Activated T-helper 17 cell treated with anti-CD3 and anti-CD28 coated beads, Interleukin-2, amount 50 U/mL, for 72 hours (primary cell): ENCODE data around the gene PIAS3. TPM values are rescaled to one million over a fixed set of nuclear protein-coding genes. Genes with fewer than 3 reads are reported as not detected.
"Not testable (repeated sequence)": the region's sequence is repeated elsewhere in the genome, so short reads cannot be mapped to it uniquely, and the experiment has no call there.

Experiments
- ATAC-seq: fragments of 150-1000 bp; cut with Tn5 transposase; replicated peaks from 2 replicates; pipeline ENCODE4 v1.10.0; 2021; ENCODE audit warnings: mild to moderate bottlenecking, moderate library complexity
- H3K27ac Mint-ChIP-seq: one replicate; pipeline ENCODE4 v1.8.0; 2022; ENCODE audit warnings: mixed read lengths
- H3K27me3 Mint-ChIP-seq: one replicate; pipeline ENCODE4 v1.8.0; 2022; ENCODE audit warnings: mixed read lengths
- H3K36me3 Mint-ChIP-seq: one replicate; pipeline ENCODE4 v1.8.0; 2022; ENCODE audit warnings: low read depth, mild to moderate bottlenecking, mixed read lengths
- H3K4me1 Mint-ChIP-seq: one replicate; pipeline ENCODE4 v1.8.0; 2022; ENCODE audit warnings: mixed read lengths
- H3K4me3 Mint-ChIP-seq: one replicate; pipeline ENCODE4 v1.8.0; 2022; ENCODE audit warnings: mild to moderate bottlenecking, mixed read lengths
- H3K9me3 Mint-ChIP-seq: one replicate; pipeline ENCODE4 v1.8.0; 2022; ENCODE audit warnings: mixed read lengths
- total RNA-seq, 2 donors: library from RNA; stranded (reverse); gene quantifications; one replicate each; pipeline ENCODE4 v1.2.3, GENCODE V29; 2022

The PIAS3 gene
- total RNA-seq, 2 donors from 2014 or later = 16.3 to 24.6 TPM

- peaks cover 58% of the 10 kb centered on the region for H3K36me3 Mint-ChIP-seq
- H3K27me3 Mint-ChIP-seq = no peaks in the 10 kb centered on the region
- no peak for ATAC-seq
- H3K27ac Mint-ChIP-seq = peak overlapping the region; percentile 21
- H3K4me1 Mint-ChIP-seq = peaks cover 14% of the 10 kb centered on the region
- H3K9me3 Mint-ChIP-seq = no peaks in the 10 kb centered on the region
- H3K4me3 Mint-ChIP-seq = peak overlapping the region; percentile 9
These were observed 3.4 kb downstream of the PIAS3 start for GRCh38 chr1:145855426-145855948.

GRCh38 chr1:145849356-145850160 is 9.3 kb downstream of the PIAS3 start:
- Mint-ChIP-seq H3K9me3 (no peaks in the 10 kb centered on the region), H3K4me3 (no peak overlapping the region), H3K27ac (peak overlapping the region; percentile 31), H3K4me1 (peaks cover 4% of the 10 kb centered on the region), H3K27me3 (no peaks in the 10 kb centered on the region), H3K36me3 (peaks cover 44% of the 10 kb centered on the region)
- no peak for ATAC-seq

- no peak for ATAC-seq
- Mint-ChIP-seq H3K36me3 (peaks cover 27% of the 10 kb centered on the region), H3K4me1 (peaks cover 4% of the 10 kb centered on the region), H3K4me3 (no peak overlapping the region), H3K27ac (no peak overlapping the region), H3K27me3 (no peaks in the 10 kb centered on the region), H3K9me3 (no peaks in the 10 kb centered on the region)
These were observed 11.1 kb downstream of the PIAS3 start for GRCh38 chr1:145847827-145848226.

GRCh38 chr1:145846201-145846612 is 12.7 kb downstream of the PIAS3 start:
- Mint-ChIP-seq H3K27ac (peak overlapping the region; percentile 74), H3K4me3 (no peak overlapping the region), H3K9me3 (no peaks in the 10 kb centered on the region), H3K36me3 (peaks cover 31% of the 10 kb centered on the region), H3K27me3 (no peaks in the 10 kb centered on the region), H3K4me1 (peaks cover 4% of the 10 kb centered on the region)
- ATAC-seq = peak; percentile 39

GRCh38 chr1:145845514-145846161 is 13.2 kb downstream of the PIAS3 start, which contains the start of gene NUDT17:
Gene NUDT17 (plus strand): TSS chr1:145845630. CDS start chr1:145845641, 11 bp downstream.
- H3K9me3 Mint-ChIP-seq = no peaks in the 10 kb centered on the region
- peaks cover 4% of the 10 kb centered on the region for H3K4me1 Mint-ChIP-seq
- H3K36me3 Mint-ChIP-seq = peaks cover 31% of the 10 kb centered on the region
- no peaks in the 10 kb centered on the region for H3K27me3 Mint-ChIP-seq
- H3K27ac Mint-ChIP-seq = peak within 1 kb of the TSS; percentile 74
- peak; percentile 90 for ATAC-seq
- no peak within 1 kb of the TSS for H3K4me3 Mint-ChIP-seq

- H3K4me1 Mint-ChIP-seq = peaks cover 4% of the 10 kb centered on the region
- H3K4me3 Mint-ChIP-seq = no peak overlapping the region
- H3K27ac Mint-ChIP-seq = no peak overlapping the region
- no peaks in the 10 kb centered on the region for H3K27me3 Mint-ChIP-seq
- peaks cover 31% of the 10 kb centered on the region for H3K36me3 Mint-ChIP-seq
- no peaks in the 10 kb centered on the region for H3K9me3 Mint-ChIP-seq
- peak; percentile 51 for ATAC-seq
These were observed 13.8 kb downstream of the PIAS3 start for GRCh38 chr1:145845144-145845513.

- H3K9me3 Mint-ChIP-seq = no peaks in the 10 kb centered on the region
- no peak for ATAC-seq
- H3K27me3 Mint-ChIP-seq = no peaks in the 10 kb centered on the region
- peaks cover 4% of the 10 kb centered on the region for H3K4me1 Mint-ChIP-seq
- no peak overlapping the region for H3K27ac Mint-ChIP-seq
- peaks cover 47% of the 10 kb centered on the region for H3K36me3 Mint-ChIP-seq
- no peak overlapping the region for H3K4me3 Mint-ChIP-seq
These were observed 15.8 kb downstream of the PIAS3 start for GRCh38 chr1:145843031-145843430.

- Mint-ChIP-seq H3K27me3 (no peaks in the 10 kb centered on the region), H3K36me3 (peaks cover 96% of the 10 kb centered on the region), H3K4me3 (no peak overlapping the region), H3K4me1 (no peaks in the 10 kb centered on the region), H3K9me3 (no peaks in the 10 kb centered on the region), H3K27ac (no peak overlapping the region)
- ATAC-seq = no peak
These were observed 21.2 kb downstream of the PIAS3 start for GRCh38 chr1:145837656-145838055.

- H3K27ac Mint-ChIP-seq, ATAC-seq, H3K27me3 Mint-ChIP-seq, H3K9me3 Mint-ChIP-seq, H3K4me3 Mint-ChIP-seq: not testable (repeated sequence)
- H3K4me1 Mint-ChIP-seq = peaks cover 27% of the 10 kb centered on the region
- H3K36me3 Mint-ChIP-seq = peaks cover 94% of the 10 kb centered on the region
These were observed 28.1 kb downstream of the PIAS3 start for GRCh38 chr1:145830810-145831209.

- Mint-ChIP-seq H3K4me1 (peaks cover 27% of the 10 kb centered on the region), H3K27ac (peak overlapping the region; percentile 91), H3K36me3 (peaks cover 79% of the 10 kb centered on the region), H3K4me3 (peak overlapping the region; percentile 61), H3K9me3 (no peaks in the 10 kb centered on the region), H3K27me3 (no peaks in the 10 kb centered on the region)
- peak; percentile 81 for ATAC-seq
These were observed 30.4 kb downstream of the PIAS3 start for GRCh38 chr1:145828367-145829026.

- peak overlapping the region; percentile 61 for H3K4me3 Mint-ChIP-seq
- peak; percentile 10 for ATAC-seq
These were observed 30.9 kb downstream of the PIAS3 start for GRCh38 chr1:145827966-145828365.

GRCh38 chr1:145826030-145826429 is 32.9 kb downstream of the PIAS3 start:
- H3K9me3 Mint-ChIP-seq = no peaks in the 10 kb centered on the region
- H3K27me3 Mint-ChIP-seq = no peaks in the 10 kb centered on the region
- no peak for ATAC-seq
- peak overlapping the region; percentile 92 for H3K4me3 Mint-ChIP-seq
- H3K27ac Mint-ChIP-seq = no peak overlapping the region
- peaks cover 27% of the 10 kb centered on the region for H3K4me1 Mint-ChIP-seq
- peaks cover 56% of the 10 kb centered on the region for H3K36me3 Mint-ChIP-seq

More at GRCh38 chr1:145827966-145828365, 30.9 kb downstream of the PIAS3 start:
- Mint-ChIP-seq H3K27me3 (no peaks in the 10 kb centered on the region), H3K36me3 (peaks cover 74% of the 10 kb centered on the region), H3K4me1 (peaks cover 27% of the 10 kb centered on the region), H3K27ac (peak overlapping the region; percentile 91), H3K9me3 (no peaks in the 10 kb centered on the region)

GRCh38 chr1:145824499-145824842 is 34.4 kb downstream of the PIAS3 start:
- Mint-ChIP-seq H3K36me3 (peaks cover 41% of the 10 kb centered on the region), H3K4me3 (peak overlapping the region; percentile 92), H3K9me3 (no peaks in the 10 kb centered on the region), H3K4me1 (peaks cover 26% of the 10 kb centered on the region), H3K27ac (peak overlapping the region; percentile 96), H3K27me3 (no peaks in the 10 kb centered on the region)
- ATAC-seq = no peak
